ENCODE data around the gene ZNF253.
"Not testable (repeated sequence)": the region's sequence is repeated elsewhere in the genome, so short reads cannot be mapped to it uniquely, and the experiment has no call there.

Gene ZNF253

GRCh38 chr19:19933432-19934314, 68.0 kb downstream of the ZNF253 start:
- H3K27me3 ChIP-seq (ENCODE audit: control insufficient read depth in 5 of 5, insufficient read depth in 4 of 5, low read length in 5 of 5); H3K9ac ChIP-seq (ENCODE audit: low read length in 5 of 5); H3K4me1 ChIP-seq (ENCODE audit: control insufficient read depth in 5 of 5, insufficient read depth in 5 of 5, low read length in 5 of 5); H3K27ac ChIP-seq (ENCODE audit: low read depth, low read length): not testable (repeated sequence)
- Histone ChIP-seq H3K36me3 (ENCODE audit: control insufficient read depth in 5 of 5, insufficient read depth in 5 of 5, low read length in 5 of 5) (peaks cover 2 to 11% (median 6%) of the 10 kb centered on the region in 5 donors), H3K4me3 (ENCODE audit: low read depth in 1 of 5, low read length in 5 of 5) (peak overlapping the region in 2 of 5 donors; percentile 1 to 26), H3K9me3 (ENCODE audit: control insufficient read depth in 5 of 5, low read length in 5 of 5) (peaks cover 16 to 34% (median 20%) of the 10 kb centered on the region in 5 donors)

- Histone ChIP-seq H3K4me1 (ENCODE audit: control insufficient read depth in 5 of 5, insufficient read depth in 5 of 5, low read length in 5 of 5) (no peaks in the 10 kb centered on the region), H3K4me3 (ENCODE audit: low read depth in 1 of 5, low read length in 5 of 5) (no peak overlapping the region), H3K27me3 (ENCODE audit: control insufficient read depth in 5 of 5, insufficient read depth in 4 of 5, low read length in 5 of 5) (no peaks in the 10 kb centered on the region), H3K27ac (ENCODE audit: low read depth, low read length) (no peak overlapping the region), H3K9ac (ENCODE audit: low read length in 5 of 5) (no peak overlapping the region), H3K36me3 (ENCODE audit: control insufficient read depth in 5 of 5, insufficient read depth in 5 of 5, low read length in 5 of 5) (peaks cover 2 to 11% (median 6%) of the 10 kb centered on the region in 5 donors), H3K9me3 (ENCODE audit: control insufficient read depth in 5 of 5, low read length in 5 of 5) (peaks cover 14 to 45% (median 18%) of the 10 kb centered on the region in 5 donors)
These were observed 71.7 kb downstream of the ZNF253 start for GRCh38 chr19:19937403-19937802.

- Histone ChIP-seq H3K9ac (ENCODE audit: low read length in 5 of 5) (no peak overlapping the region), H3K27ac (ENCODE audit: low read depth, low read length) (no peak overlapping the region), H3K4me3 (ENCODE audit: low read depth in 1 of 5, low read length in 5 of 5) (no peak overlapping the region), H3K4me1 (ENCODE audit: control insufficient read depth in 5 of 5, insufficient read depth in 5 of 5, low read length in 5 of 5) (no peaks in the 10 kb centered on the region), H3K27me3 (ENCODE audit: control insufficient read depth in 5 of 5, insufficient read depth in 4 of 5, low read length in 5 of 5) (no peaks in the 10 kb centered on the region), H3K9me3 (ENCODE audit: control insufficient read depth in 5 of 5, low read length in 5 of 5) (peaks cover 9 to 43% (median 18%) of the 10 kb centered on the region in 5 donors), H3K36me3 (ENCODE audit: control insufficient read depth in 5 of 5, insufficient read depth in 5 of 5, low read length in 5 of 5) (peaks cover 0 to 6% (median 4%) of the 10 kb centered on the region in 5 donors)
These were observed 72.8 kb downstream of the ZNF253 start for GRCh38 chr19:19938449-19938848.

- Histone ChIP-seq H3K36me3 (ENCODE audit: control insufficient read depth in 5 of 5, insufficient read depth in 5 of 5, low read length in 5 of 5) (no peaks in the 10 kb centered on the region), H3K4me1 (ENCODE audit: control insufficient read depth in 5 of 5, insufficient read depth in 5 of 5, low read length in 5 of 5) (no peaks in the 10 kb centered on the region), H3K27ac (ENCODE audit: low read depth, low read length) (no peak overlapping the region), H3K27me3 (ENCODE audit: control insufficient read depth in 5 of 5, insufficient read depth in 4 of 5, low read length in 5 of 5) (peaks cover 0 to 3% (median 0%) of the 10 kb centered on the region in 5 donors), H3K9ac (ENCODE audit: low read length in 5 of 5) (no peak overlapping the region), H3K9me3 (ENCODE audit: control insufficient read depth in 5 of 5, low read length in 5 of 5) (peaks cover 0 to 18% (median 4%) of the 10 kb centered on the region in 5 donors), H3K4me3 (ENCODE audit: low read depth in 1 of 5, low read length in 5 of 5) (no peak overlapping the region)
These were observed 78.3 kb downstream of the ZNF253 start for GRCh38 chr19:19943848-19944582.
